DMS 273 treated with DMSO at 0.1 percent for 48 hours (cell line): ENCODE measurements around the gene IQSEC1.

ENCODE experiments used
- DNase-seq: peaks from one replicate; lab custom pipeline; 2025; lab: John Stamatoyannopoulos, UW

IQSEC1 gene

DNA sequence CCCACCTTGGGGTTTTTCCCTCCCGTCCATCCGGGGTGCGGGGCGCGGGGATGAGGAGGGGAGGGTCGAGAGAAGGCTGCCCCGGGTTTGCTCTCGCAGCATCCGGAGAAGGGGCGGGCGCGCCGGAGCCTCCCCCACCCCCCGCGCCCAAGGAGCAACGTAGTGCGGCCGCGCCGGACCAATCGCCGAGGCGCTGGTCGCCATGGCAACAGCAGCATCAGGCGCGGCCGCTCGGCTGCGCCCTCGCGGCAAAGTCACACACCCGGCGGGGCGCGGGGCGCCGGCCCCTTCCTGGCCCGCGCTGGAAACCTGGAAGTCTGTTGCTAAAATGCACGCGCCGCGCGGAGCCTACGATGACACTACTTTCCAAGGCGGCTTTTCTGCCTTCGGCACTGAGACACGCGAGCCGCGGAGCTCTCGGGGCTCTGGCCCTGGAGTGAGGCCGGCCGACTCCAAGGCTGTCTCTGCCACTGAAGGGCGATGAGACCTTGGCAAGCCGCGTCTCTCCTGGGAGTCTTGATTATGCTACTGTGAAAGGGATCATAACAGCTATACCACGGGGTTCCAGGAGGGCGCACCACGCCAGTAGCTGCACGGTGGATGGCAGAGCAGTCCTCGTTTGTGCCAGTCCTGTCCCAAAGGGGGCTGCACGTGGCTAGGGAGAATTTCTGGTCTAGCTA, at the start of gene IQSEC1:
Gene IQSEC1 (minus strand): TSS at position 104 of the 680 bp plus-strand sequence. CDS start 415 bp downstream, outside the sequence.
- DNase-seq: peak; percentile 24

DNA sequence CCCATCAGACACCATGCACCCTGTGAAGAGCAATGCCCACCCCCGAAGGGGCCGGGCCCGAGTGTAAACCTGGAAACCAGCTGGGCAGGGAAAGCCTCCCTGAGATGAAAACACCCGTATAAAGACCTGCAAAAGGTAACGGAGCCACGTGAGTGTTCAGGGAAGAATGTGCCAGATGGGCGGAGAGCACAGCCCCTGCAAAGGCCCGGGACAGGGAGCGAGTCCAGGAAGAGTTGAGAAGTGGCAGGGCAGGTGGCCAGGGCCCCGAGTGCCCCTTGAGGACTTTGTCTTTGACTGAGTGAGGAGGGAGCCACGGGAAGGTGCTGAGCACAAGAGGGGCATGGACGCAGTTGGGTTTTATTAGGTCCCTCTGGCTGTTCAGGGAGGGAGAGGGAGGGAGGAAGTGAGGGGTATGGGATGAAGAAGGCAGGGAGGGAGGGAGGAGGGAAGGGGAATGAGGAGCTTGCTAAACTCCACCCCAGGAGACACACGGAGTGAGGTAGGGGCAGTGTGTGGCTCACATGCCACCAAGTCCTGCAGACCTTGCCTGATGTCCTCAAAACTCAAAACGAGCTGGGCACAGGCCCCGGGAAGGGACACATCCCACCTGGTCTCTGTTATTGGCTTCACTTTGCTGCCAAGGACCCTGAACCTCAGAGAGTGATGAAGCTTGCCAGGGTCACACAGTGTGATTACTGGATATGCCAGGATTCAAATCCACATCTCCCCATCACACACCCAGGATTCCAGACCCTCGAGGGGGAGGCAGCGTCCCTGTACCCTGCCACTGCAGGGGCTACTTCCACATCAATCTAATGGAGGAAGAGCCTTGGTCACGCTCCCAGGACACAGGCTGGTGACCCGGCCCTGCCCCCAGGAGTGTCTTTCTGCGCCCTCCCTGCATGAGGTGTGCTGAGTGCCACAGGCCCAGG, 49.1 kb upstream of the IQSEC1 start:
- no peak for DNase-seq

DNA sequence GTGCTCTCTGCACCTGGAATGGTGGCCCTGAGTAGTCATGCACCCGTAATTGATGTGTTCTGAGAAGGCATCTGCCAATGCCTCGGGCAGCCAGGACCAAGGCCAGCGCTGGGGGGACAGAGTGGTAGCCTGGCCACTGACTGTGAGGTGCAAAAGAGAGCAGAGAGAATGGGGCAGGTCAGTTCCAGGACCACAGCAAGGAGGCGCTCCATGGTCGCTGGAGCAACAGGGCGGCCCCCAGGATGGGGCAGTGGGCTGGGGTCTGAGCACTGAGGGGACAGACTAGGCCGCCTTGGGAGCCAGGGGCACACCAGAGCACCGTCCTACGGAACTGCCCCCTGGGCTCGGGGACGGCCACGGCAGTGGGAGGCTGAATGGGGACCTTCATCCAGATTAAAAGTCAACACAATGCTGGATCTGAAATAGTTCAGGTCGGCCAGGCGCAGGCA, 48.3 kb upstream of the IQSEC1 start:
- no peak for DNase-seq

DNA sequence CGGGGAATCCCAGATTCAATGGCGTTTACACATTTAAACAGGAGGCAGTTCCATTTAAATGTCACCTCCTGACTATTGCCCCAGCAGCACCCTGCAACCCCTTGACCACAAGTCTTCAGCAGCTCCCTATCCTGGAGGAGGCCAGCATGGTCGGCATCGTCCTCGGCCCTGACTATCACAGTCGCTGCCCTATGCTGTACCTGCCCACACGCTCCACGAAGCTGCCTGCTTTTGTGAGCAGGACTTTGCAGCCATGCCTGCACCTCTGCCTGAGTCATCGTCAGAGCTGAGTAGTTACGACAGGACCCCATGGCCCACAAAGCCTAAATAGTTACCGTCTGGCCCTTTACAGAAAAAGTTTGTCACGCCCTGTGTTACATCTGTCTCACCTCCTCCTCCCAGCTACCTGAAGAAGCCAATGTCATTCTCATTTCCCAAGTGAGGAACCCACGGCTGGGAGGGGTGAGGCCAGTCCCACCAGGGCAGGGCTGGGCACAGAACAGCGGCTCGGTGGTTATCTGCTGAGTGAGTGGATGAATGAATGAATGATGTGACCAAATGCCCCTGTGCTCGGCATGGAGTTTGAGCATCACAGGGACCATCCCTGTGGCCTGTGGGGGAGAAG, 47.8 kb upstream of the IQSEC1 start:
- DNase-seq: no peak

DNA sequence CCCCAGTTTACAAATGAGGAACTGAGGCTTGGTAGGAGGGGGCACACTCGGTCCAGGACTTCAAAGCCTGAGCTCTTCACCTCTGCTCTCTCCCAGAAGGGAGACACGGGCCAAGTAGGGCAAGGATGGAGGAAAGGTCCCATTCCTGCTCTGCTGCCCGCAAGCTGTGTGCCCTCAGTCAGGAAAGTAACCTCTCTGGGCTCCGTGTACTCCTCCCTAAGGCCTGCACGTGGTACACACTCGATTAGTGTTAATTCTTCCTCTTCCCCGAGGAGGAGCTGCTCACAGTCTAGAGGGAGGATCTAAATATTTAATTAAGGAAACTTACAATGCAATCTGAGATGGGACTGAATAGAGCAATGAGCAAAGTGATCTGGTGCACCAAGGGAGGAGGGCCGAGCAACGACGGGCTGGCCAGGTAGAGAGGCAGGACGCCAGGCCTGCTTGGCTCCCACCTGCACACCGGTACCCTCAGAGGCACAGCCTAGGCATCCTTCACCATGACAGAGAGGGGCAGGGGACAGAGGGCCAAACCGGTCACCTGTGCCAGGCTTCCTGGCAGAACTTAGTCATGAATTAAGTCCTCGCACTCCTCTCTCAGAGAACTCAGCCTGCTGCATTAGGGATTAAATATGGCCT, 47.2 kb upstream of the IQSEC1 start:
- no peak for DNase-seq

DNA sequence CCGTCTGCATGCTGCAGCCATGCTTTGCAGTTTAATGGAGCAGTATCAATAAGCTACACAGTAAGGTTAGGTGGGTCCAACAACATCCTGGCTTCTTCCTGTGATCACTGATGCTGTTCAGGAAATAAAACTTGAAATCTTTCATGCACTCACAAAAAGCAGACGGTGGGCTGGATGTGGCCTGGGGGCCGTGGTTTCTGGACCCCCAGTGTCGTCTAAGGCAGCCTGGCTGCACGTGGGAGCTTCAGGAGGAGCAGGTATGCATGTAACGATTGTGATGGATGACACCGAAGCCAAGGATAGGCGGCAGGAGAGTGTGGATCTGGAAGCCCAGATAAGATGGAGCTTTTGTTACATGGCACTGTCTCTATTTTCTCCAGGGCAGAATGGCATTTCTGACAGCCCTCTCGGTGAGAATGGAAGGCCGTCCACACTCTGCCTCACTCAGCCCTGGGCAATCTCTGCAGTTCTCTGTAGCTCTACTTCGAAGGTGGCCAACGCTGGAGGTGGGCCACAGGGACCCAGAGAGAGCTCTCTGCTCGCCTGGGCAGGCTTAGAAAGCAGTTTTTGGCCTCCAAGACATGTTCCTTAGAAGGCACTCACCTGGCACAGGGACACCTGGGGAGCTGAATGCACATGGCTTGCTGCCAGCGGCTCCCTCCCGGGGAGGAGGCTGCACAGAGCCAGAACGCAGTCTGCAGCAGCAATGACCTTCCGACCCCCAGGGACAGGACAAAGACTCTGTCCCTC, 46.4 kb upstream of the IQSEC1 start:
- DNase-seq: no peak

DNA sequence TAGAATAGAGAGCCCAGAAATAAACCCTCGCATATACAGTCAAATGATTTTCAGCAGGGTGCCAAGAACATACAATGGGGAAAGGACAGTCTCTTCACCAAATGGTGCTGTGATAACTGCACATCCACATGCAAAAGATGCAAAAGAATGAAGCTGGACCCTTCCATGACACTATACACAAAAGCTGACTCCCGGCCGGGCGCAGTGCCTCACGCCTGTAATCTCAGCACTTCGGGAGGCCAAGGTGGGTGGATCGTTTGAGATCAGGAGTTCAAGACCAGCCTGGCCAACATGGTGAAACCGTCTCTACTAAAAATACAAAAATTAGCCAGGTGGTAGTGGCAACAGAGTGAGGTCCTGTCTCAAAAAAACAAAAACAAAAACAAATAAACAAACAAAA, 43.2 kb upstream of the IQSEC1 start:
- no peak for DNase-seq

DNA sequence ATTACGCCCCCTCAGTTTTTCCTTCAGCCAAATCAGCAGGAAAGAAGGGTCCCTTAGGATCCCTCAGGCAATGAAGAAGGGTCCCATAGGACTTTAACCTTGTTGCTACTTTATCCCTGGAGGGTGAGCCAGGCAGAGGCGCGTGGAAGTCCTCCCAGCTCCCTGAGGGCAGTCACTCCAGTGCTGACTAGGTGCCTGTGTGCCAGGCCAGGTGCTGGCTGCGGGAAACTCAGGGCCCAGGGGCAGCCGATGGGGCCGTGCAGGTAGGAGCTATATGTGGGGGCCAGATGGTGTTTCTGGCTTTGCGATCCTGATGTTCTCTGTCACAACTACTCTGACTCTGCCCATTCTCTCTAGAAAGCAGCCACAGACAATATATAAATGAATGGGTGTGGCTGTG, 42.8 kb upstream of the IQSEC1 start:
- no peak for DNase-seq

DNA sequence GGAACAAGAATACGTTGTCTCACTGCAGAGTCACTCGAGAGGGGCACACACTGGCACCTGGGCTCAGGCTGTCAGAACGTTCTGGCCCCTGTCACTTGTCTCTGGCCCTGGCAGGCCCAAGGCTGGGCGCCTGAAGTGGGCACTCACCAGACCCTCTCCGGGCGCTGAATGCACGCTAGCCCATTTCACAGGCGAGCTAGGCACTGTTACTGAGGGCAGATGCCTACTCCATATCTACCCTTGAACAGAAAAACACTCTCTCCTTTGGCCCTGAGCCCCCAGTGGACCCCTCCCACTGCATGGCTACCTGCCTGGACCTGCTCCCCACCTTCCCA, 42.3 kb upstream of the IQSEC1 start:
- no peak for DNase-seq

DNA sequence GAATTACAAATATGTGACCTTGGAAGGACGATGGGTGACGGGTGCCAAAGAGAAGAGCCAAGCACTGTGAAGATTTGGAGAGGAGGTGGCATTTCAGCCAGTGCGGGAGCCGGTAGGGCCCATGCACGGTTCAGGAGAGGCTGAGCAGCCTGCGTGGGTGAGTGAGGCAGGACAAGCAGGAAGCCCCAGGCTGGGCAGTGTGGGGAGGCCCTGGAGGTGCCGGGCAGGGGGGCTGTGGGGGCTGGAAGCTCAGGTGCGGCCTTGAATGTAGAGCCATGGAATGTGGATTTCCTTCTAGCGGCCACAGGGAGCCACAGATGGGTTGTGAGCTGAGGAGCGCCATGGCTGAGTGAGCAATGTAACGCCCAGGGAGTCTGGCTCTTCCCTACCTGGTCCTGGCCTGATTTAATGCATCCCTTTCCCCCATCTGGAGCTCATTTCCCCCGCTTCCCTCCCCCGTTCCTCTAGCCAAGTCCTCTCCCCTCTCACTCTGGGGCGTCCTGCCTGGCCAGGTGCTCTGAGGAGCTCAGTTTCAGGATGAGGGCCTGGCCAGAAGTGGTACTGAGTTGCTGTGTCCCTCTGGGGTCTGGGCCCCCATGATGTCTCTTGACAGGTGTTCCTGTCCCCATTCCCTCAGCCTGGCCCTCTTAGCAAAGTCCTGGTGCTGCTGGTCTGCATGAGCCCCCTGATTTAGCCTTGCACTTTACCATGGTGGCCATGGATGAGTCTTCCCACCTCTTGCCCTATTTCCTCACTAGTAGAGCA, 41.8 kb upstream of the IQSEC1 start:
- DNase-seq: no peak

DNA sequence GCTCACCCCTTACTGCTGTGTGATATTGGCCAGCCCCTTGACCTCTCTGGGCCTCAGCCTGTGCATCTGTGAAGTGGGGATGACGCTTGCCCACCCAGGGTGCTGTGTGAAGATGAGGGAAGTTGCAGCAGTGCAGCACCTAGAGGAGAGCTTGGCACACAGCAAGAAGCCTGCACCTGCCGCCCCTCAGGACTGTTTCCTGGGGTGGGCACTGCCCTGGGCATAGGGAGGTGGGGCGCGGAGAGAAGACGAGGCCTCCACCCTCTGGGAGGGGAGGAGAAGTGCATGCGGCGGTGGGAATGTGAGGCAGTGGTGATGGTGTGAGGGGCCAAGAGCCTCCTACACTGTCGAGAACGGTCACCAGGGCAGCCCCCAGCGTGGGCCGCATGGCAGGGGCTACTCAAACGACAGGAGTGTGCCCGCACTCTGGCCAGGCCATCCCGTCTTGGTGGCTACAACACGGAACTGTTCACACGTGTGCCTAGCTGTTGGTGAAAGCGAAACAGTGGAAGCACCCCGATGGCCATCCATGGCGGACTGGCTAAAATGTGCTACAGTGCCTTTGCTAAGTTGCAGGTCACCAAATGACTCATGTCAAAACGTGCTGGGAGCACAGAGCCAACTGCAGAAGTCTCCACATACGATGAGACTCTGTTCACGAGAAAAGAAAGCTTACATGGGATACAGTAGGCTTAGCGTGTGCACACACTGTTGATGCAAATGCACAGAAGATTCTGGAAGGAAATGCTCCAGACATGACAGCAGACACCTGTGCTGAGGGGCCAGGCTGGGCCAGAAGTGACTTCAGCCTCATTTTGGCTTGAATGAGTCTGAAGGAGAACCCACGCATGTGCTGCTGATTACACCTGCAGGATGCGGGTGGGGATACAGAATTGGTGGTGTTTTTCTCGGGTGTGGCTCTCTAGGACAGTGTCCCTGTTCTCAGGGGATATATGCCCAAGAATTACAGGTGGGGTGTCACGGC, 40.4 kb upstream of the IQSEC1 start:
- DNase-seq: no peak

DNA sequence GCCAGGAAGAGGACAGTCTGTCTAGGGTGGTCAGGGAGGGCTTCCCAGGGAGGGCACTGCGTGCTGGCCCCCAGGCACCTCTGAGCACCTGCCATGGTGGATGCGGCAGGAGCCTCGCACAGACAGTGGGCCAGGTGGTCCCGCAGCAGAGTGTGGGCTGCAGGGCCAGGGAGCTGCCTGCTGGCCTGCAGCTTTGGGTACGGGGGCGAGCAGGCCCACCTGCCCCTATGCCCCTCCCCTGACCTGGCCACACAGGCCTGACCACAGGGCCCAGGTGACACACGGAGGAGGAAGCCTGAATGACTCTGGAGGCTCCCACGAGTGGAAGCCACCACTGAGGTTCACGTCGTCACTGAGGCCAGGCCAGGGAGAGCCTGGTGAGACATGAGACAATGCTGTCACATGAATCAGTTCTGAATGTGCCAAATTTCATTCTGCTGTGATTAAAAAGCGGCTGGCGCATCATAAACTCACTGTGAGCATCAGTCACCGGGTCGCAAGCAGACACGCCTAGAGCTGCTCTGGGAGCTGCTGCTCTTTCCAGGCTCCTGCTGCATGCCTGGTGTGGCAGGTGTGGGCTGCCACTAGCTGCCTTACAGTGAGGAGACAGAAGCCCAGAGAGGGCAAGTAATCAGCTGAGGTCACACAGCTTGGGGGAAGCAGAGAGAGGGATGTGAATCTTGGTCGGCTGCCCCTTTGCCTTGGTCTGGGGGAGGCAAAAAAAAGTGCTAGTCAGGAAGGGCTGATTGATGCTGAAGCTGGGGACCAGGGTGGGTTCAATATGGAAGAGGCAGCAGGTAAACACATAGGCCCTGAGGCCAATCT, 39.5 kb upstream of the IQSEC1 start:
- no peak for DNase-seq

DNA sequence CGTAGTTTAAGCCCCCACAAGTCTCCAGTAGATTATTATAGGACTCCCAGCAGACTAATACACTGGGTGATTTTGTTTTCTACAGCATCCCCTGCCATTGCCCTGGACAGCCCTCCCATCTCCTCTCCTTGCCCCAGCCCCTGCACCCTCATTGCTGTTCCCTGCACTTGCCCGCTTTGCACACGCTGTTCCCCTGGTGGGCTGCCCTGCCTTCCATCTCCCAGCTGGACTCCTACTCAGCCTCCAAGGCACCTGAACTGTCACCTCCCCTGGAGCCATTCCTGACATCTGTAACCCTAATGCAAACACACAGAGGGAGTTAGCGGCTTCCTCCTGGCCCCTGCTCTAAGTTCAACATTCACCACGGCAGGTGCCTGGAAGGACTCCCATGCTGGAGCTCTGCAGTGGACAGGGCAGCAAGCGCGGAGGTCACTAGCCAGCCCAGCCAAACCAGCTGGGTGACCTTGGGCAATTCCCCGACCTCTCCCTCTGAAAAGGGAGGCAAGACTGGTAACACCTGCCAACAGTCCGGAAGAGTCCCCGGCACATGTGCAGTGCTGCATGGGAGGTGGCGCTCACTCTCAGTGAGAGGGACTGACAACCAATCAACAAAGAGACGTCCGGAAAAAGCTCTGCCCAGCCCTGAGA, 38.8 kb upstream of the IQSEC1 start:
- DNase-seq: no peak

DNA sequence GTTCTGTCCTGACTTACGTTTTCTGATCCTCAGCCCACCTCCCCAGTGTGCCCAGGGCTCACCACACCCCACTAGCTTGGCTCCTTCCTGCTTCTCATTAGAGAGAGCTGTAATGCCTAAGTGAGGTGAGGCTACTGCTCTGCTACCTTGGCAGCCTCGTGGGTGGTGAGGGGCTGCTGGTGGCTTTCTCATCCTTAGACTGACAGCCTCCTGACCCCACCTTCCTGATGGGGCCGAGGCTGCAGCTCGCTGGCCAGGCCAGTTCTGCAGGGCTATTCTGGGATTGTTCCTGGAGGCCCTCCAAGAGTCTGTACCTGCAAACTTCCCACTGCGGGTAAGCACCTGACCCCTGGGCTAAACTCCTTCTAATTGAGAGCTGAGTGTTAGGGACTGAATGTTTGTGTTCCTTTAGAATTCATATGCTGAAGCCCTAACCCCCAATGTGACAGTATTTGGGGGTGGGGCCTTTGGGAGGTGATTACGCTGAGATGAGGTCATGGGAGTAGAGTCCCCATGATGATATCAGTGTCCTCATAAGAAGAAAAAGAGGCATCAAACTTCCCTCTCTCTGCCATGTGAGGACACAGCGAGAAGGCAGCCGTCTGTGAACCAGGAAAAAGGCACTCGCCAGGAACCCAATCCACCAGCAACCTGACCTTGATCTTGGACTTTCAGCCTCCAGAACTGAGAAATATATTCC, 38.1 kb upstream of the IQSEC1 start:
- DNase-seq: no peak

DNA sequence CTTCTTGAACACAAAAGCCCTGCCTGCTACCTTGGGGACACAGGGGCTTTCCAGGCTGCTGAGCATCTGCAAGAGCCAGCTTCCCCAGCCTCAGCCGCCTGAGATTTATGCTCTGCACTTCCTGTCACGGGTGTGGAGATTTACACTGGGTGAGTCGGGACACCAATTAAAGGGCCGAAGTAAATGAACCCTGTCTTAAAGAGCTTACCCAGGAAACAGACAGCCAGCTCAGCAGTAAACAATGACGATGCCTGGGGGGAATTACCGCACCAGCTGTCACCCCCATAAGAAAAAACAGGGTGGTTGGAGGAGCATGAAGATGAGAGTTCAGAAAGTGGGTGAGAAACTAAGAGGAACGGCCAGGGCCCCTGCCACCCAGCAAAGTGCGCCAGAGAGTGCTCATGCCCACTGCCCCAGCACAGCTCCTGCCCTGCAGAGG, 37.5 kb upstream of the IQSEC1 start:
- DNase-seq: no peak

DNA sequence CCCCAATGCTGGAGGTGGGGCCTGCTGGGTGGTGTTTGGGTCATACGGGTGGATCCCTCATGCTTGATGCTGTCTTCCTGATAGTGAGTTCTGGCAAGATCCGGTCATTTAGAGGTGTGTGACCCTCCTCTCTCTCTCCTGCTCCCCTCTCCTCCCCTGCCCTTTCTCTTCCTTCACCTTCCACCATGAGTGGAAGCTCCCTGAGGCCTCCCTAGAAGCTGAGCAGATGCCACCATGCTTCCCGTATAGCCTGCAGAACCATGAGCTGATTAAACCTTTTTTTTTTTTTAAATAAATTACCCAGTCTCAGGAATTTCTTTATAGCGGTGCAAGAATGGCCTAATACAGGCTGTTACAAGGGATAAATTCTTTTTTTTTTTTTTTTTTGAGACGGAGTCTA, 36.3 kb upstream of the IQSEC1 start:
- DNase-seq: no peak

DNA sequence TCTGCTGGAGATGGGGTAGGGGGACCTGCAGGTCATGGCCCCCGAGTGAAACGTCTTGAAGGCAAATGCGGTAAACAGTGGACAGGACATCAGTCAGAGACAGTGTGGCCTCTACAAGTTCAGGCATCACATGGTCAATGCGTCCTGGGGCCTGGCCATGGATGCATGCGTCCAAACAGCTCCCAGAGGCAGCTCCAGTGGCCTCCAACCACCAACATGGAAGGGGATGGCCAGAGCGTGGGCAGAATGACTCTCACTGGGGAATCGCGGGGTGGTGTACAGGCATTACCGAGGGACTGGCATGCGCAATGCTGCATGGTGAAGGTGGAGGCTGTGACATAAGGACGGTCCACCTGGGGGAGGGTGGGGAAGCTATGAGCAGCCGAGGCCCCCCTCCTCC, 35.6 kb upstream of the IQSEC1 start:
- no peak for DNase-seq

DNA sequence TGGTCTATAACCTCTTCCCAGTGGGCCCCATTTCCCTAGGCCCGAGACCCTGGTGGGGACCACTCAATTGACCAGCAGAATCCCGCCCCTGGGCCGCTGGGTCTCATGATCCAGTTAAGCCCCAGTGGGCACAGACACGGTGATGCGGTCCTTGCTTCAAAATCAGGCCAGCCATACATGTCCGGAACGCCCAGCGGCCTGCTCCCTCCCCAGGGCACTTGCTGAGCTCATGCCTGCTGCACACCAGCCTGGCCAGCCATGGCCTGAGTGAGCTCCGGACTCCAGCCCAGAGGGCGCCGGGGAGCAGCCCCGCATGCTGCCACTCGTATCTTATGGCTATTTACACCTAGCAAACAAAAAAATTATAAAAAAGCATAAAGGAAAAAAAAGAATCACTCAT, 34.4 kb upstream of the IQSEC1 start:
- DNase-seq: no peak
